DMS79 treated with DMSO at 0.1 percent for 48 hours (cell line): ENCODE results near the gene GRID1.

Experiments
- DNase-seq: peaks from one replicate; lab custom pipeline; 2025; lab: John Stamatoyannopoulos, UW

GRID1 gene

DNA sequence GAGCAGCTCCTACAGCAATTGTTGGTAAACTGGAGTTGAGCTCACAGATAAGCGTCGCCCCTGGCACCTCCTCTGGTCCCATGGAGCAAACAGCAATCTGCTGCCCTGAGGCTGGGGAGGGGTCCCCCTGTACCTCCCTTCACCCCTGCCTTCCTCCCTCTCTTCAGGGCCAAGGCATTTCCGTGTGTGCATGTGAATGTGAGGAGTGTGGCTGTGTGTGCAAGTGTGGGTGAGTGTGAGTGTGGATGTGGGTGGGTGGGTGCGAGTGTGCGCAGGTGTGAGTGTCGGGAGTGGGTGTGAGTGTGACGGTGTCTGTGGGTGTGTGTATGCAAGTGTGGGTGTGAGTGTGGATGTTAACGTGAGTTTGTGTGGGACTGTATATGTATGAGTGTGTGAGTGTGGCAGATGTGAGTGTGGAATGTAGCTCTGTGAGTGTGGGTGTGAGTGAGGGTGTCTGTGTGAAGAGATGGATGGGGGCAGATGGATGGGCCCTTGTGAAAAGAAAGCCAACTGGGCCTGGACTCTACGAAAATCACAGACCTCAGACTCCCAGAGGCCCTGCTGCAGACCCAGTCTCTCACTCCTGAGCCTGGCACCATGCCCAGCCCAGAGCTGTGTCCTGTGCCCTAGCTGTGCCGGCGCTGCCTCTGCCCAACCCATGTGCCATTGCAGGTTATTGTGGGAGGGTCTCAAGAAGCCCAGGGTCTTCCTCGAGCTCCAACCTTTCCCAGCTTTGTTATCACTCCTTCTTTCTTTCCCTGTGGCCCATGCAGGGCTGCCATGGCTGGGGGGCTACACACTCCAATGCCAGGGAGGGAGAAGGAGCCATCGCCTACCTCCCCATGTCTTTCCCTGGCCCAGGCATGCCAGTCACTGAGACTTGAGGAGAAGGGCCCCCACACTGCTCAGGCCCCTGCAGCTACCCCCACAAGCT lies 73.9 kb downstream of the GRID1 start:
- no peak for DNase-seq

DNA sequence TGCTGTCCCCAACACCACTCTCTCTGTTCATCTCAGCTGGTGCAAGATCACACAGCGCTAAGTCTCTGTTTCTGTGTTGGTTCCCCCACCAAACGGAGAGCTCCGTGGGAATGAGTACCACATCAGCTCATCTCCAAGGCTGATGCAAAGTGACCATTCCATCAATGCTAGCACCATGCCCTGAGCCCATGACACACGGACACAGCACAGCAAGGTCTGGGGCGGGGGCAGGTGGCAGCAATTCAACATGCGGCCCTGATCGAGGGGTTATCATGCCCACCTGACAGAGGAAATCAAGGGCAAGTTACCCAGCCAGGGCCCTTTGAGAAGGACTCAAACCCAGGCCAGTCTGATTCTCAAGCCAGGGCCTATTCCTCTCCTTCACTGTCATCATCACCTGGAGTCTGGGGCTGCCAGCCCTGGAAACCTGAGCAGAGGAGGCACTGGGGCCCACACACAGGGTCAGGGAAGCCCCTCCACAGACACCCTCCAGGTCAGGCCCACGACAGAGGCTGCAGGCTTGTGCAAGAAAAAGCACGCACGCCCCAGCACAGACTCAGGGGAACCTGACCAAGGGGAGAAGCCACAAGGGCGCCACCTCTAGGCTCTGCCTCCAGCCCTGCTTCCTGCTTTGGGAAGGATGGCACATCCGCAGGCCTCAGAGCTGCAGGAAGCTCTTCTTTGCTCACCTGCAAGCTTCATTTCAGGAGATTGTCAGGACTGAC lies 74.8 kb downstream of the GRID1 start:
- no peak for DNase-seq

DNA sequence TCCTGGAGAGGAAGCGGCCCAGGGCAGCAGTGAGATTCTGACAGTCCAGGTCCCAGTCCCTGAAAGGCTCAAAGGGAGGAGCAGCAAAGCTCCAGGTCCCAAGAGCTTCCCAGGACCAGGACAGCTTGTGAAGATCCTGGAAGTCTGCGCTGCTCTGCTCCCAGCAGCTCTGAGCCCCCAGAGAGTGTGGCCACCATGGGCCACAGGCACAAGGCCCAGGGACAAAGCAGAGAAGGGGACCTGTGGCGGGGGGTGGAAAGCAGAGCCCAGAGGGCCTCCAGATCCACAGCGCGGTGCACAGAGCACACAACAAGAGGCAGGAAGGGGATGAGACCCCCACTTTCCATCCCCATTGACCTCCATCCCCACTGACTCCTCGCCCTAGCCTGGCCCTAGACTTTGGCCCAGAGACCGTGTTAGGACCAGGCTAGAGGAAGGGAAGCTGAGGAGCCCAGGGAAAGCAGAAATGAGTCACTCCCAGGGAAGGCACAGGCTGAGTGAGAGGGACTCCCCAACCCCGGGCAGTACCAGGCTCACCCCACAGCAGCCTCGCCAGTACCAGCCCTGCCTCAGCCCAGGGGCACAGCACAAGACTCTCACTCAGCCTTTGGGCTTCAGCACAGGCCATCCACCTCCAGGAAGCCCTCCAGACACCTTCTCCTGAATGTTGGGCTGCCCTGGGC lies 75.5 kb downstream of the GRID1 start:
- no peak for DNase-seq

DNA sequence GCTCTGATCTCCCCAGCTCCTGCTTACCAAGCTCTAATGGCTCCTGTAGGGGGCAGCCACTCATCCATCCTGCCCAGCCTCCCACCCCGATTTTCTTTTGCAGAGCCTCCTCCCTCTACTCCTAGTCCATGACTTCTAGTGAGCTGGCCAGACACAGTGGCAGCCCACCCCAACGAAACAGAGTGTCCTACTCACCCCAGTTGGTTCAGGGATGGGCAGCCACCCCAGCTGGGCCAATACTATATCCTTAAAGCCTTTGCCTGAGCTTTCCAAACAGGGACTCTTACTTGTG lies 77.1 kb downstream of the GRID1 start:
- no peak for DNase-seq

DNA sequence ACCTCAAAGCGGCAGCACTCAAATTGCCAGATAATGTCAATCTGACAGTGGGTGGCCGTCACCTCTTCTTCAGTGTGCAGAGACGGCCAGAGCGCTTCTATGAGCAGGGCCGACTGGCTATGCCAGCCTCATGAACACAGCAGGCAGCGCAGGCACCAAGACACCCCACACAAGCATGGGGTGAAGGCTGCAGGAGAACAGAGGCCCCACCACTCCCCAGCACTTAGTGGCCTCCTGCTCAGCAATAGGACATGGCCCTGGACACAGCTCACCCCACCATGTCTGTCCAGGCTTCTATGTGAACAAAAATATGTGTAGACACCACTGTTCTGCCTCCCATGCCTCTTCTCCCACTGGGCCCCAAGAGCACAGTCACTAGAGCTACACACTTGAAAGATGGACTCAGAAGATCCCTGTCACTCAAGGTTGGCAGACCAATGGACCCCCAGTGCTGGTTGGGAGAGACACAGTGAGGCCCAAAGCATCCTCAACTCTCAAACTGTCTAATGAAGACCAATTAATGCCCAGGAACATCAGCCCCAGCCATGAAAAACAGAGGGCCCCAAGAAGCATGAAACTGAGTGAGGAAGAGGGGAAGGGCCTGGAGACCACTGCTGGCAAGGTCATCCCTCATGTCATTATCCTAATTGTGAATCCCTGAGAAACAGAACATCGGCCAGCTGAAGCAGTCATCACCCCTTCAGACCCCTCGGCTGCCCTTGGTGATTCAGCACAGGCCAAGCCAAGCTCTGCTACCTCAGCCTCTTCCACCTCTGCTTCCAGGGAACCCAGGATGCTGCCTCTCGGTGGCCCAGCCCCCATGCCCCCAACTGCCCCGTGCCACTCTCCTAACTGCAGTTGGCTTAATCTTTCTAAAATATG lies 77.7 kb downstream of the GRID1 start:
- DNase-seq, result no peak

DNA sequence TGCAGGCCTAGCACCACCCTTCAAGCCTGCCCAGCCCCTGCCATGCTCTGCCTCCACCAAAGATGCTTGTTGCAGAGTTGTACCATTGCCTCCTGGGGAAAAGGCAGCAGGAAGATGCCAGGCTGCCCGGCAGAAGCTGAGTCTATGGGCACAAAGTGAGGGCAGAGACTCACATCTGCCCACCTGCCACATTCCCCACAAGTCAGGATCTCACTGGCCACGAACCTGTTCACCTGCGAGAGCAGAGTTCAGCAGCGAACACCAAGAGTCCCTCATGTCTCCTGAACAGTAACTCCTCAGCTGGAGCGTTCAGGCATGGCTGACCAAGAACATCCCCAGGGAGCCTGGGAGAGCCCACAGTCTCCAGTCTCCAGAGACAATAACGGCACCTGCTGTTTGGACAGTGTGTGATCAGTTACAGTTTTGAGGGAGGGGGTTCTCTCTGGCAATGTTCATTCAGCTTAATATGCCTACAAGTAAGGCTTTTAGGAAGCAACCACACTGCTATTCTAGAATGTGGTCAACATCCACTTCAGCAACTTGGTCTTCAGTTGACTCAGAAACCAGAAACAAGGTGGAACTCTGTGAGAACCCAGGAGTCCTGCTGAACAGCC lies 78.5 kb downstream of the GRID1 start:
- DNase-seq, result no peak

DNA sequence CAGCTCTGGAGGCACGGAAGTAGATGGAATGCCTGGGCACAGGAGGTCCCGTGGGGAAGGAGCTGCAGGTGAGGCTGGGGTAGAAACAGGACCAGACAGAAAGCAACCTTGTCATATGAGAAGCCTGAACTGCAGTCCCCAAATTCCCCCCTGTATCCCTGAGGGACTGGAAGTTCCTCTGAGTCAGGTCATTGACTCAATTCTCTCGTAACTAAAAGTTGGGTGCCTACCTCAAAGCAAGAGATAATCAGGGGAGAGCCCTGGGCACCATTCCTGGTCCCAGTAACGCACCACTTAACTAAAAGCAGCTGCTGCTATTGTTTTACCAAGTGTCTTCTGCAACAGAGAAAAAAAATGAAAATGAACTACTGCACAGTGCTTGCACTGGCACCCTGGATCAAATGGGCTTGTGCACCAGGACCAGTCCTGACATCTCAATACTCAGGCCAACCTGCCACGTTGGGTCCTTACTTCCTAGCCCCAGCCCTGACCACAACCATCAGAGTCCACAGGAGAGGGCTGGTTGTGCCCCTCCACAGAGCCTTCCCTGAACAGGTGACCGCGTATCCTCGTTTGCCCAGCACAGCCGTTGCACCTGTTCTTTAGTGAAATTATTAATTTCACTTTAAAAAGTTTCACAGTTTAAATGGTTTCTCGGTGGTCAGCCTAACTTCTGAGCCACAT lies 79.3 kb downstream of the GRID1 start:
- DNase-seq, result no peak

DNA sequence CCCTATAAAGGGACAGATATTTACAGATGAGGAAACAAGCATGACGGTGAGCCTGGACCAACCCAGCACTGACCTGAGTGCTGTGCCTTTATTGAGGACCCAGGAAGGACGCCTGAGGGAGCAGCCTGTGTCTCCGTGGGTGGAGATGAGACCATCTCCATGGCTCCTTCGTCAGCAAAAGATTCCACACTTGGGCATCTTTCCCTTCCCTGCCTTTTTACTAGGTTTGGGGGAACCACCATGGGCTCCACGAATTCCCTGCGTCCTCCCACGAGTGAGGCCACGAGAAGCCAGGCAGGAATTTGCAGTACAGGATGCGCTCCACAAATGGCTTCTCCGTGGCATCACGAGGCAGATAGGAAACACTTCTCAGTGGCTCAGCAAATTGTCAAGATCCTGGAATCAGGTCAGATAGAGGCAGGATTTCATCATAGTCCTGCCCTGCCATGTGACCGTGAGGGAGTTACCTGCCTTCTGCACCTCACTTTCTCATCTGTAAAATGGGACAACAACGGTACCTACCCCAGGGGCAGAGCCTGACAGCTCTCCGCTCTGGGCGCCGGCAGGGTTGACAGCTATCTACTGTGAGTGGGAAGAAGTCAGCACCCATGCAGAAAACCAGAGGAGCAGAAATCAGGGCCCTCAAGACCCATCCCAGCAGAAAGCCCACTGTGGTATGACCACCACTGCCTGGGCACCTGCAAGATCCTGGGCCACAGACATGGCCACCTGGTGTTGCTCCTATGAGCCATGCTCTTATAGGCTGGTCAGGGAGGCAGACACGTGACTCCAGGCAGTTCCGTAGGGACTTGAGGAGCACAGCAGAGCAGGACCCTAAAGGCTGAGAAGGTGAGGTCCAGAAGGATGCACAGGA lies 80.1 kb downstream of the GRID1 start:
- DNase-seq, result no peak

DNA sequence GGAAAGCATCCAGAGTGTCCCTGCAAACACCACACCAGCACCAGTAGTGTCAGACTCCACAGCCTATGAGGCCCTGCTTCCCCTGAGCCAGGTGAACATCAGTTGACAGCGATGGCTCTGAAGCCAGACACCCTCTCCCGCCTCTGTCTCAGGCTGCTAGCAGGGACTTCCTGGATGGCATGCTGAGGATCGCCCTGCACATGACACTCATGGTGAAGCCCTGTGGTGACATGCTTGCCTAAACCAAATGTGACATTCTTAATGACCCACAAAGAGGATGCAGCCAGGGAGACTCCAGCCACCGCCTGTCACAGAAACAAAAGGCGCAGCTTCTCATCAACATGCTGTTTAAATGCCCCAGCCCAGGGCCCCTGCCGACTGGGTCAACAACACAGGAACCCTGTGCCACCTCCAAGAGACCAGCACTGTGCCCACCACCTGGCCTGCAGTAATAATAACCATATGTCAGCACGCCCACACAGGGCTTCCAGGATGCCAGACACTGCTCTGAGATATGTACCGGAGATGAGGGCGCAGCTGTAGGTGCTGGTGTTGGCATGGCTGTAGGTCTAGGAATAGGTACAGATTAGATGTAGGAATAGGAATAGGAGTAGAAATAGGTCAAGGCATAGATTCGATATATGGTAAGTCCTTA lies 81.3 kb downstream of the GRID1 start:
- DNase-seq, result no peak

DNA sequence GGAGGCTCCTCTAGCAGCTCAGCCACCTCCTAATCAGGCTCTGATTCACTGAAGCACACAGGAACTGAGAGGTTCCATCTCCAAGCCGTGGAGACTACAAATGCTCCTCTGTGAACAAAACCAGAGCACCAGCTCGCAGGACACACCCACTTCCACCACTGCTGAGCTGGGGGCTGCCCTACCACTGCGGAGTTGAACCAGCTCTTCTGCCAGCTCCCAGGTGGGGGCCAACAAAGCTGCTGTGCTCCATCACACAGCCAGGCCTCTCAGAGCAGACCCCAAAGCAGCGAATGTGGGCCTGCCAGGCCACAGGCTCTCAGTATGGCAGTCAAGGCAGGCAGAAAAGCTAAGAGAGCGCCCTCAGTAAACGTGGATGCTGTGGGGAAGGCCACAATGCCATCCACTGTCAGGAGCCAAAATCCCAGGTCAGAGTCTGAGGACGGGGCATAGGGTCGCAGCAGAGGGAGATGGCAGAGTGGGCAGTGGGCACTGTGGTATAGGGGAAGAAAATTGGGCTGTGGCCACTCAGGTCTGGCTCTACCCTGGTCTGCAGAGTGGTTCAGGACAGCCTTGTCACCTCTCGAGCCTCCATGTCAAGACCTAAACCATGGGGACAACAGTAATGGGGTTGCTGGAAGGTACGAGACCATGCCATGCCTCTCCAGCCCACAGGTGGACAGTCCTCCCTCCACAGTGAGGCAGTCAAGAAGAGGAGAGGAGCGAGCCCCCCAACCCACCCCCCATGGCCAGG lies 82.1 kb downstream of the GRID1 start:
- DNase-seq, result no peak

DNA sequence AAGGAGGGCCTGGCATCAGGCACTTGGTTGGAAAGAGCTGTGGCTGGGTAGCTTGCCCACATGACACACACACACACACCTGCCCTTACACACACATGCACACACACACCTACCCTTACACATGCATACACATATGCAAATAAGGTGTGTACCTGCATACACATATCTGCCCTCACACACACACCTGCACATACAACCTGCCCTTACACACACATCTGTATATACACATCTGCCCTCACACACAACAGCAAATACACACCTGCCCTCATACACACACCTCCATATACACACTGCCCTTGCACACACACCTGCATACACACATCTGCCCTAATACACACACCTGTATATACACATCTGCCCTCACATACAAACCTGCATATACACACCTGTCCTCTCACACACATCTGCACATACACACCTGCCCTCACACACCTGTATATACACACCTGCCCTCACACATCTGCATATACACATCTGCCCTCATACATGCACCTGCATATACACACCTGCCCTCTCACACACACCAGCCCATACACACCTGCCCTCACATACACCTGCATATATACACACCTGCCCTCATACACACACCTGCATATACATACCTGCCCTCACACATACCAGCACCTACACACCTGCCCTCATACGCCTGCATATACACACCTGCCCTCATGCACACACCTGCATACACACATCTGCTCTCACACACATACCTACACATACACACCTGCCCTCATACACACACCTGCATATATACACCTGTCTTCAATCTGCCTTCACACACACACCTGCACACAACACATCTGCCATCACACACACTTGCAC lies 82.9 kb downstream of the GRID1 start:
- no peak for DNase-seq

DNA sequence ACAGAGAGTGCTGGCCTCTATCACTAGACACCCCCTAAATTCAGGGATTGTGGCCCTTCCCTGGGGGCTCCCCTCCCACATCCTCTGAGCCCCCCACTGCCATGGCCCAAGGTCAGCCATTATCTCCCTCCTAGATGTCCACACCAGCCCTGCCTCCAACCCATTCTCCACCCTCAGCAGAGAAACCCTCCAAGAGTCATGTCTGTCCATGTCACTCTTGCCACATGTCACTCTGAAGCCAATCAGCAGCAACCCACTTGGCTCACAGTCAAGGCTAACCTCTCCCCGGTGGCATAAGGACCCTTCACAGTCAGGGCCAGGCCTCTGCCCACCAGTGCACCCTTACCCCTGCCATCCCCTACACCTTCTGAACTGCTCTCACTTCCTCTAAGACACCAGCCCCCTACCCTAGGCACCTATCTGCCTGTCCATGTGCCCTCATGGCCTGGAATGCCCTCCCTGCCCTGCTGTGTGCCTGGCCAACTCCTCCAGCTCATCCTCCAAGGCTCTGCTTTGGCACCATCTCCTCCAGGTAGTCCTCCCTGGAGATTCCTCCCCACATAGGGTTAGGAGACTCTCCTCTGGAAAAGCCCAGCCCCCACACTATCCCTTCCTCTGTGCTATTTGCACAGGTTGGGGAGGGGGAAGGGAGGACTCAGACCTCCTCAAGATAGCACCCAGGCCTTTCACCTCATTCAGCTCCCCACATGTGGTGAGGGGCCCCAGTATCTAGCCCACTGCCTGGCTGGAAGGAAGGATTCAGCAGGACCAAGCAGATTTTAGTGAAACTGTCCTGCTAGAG lies 83.7 kb downstream of the GRID1 start:
- DNase-seq, result no peak

DNA sequence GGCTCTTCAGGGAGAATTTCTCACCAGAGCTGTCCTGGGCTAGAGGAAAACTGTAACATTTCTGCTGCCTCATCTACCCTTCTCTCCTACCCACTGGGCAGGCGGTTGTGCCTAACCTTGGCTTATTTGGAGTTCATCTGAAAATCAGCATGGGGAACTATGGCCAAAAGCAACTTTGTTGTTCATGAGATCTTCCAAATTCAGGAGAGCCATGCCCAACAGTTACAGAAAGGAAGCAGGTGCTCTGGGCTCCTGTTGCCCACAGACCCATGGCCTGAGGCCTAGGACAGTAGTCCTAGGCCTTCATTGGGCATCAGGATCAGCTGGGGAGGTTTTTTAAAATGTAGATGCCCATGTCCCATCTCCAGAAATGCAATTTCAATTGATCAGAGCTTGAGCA lies 85.2 kb downstream of the GRID1 start:
- DNase-seq, result no peak

DNA sequence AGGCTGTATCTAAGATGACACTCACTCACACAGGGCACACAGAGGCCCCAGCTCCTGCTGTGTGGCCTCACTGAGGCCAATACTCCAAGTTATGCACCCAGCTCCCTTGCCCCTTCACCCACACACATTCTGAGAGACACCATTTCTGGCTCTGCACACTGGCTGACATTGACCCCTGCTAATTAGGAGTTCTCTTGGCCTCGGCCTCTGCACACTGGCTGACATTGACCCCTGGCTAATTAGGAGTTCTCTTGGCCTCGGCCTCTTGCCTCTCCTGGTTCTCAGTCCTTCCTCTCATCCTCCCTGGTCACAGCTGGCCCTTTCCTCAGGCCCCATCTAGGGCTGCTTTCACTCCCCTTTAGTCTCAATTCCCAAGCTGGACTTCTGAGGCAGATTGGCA lies 97.3 kb downstream of the GRID1 start:
- DNase-seq, result no peak

DNA sequence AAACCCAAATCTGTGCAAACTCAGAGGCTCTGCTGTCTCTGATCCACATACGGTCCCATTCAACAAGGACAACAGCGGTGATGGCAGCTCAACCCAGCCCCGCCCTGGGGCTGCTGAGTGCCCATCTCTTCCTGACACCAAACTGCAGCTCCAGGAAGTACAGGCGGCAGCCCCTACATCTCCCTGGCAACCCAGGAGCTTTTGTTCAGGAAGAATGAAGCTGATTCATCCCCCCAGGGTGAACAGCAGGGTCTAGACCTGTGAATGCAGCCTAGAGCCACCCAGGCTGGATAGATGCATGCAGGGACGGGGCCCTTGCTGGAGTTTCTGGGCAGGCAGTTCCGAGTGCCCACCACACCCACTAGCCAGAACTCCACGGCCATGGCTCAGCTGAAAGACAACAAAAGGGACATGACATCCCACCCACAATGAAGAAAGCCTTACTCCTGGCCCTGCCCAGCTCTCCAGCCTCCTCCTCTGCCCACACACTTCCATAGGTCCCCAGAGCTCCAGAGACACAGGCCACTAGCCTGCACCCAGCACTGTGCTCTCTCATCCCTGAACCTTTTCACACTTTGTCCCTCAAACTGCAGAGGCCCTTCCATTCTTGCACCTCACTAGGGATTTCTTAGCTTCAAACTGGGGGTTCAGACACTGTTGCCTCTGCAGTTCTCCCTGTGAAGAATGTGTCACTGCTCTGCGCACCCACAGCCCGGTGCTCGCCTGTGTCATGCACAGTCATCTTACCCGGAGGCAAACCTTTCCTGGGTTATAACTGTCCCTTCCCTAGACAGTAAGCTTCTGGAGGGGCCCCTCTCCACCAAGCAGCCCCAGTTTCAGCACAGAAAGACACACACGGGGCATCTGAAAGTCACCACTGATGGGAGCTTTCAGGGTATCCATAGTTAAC lies 99.1 kb downstream of the GRID1 start:
- DNase-seq, result no peak
